NCI-H1694 (cell line): ENCODE measurements around the gene ERP44.
"Not testable (repeated sequence)": the region's sequence is repeated elsewhere in the genome, so short reads cannot be mapped to it uniquely, and the experiment has no call there.

Experiments
- DNase-seq: peaks from one replicate; lab custom pipeline; 2025; lab: John Stamatoyannopoulos, UW

Gene ERP44

DNA sequence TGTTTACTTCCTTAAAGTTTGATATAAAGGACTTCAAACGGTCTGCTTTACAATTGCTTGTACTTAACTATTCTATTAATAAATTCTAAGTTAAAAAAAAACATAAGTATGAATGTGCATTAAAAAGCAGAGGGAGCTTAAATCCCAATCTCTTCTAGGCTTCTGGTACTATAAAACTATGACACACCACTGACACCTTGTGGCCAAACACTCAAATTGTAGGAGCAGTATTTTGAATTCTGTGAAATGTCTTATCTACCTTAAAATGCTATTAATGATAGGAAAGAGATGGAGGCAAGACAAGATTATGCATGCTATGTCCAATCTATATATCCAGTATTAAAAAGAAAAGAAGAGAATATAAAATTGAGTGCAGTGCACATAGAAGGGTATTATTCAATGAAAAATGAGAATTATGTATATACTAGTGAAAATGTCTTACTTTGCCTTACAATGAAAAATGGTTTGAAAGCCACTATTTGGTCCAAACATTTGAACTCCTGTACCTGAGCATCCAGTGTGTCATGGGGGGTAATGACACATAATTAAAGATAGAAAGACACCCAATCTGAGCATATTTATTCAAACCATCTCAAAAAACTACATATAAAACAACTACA, 87.6 kb downstream of the ERP44 start:
- DNase-seq = peak; percentile 49

DNA sequence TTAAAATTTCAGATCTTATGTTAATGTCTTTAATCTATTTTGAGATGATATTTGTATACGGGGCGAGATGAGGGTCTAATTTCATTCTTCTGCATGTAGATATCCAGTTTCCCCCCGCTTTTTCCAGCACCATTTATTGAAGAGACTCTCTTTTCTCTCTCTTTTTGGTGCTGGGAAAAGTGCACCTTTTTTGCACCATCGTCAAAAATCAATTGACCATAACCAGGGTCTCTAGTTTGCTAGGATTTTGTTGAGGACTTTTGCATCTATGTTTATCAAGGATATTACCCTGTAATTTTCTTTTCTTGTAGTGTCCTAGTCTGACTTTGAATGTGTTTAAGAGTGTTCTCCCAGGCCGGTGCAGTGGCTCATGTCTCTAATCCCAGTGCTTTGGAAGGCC, 99.0 kb downstream of the ERP44 start:
- no peak for DNase-seq

DNA sequence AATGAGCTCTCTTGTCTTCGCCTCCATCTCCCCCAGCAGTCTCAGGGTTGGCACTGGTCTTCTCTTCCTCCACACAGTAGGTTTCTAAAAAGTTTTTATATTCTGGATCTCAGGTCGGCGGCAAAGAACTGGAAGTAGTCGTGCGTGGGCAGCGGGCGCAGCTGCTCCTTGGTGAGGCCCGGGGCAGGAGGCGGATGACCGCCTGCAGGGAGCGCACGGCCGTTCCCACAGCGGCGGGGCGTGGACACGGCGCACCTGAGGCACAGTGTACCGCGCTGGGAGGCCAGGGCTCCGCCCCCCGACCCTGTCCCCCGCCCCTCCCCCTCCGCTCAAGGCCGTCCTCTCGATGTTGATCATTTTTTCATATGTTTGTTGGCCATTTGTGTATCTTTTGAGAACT, 99.9 kb downstream of the ERP44 start:
- DNase-seq = no peak

DNA sequence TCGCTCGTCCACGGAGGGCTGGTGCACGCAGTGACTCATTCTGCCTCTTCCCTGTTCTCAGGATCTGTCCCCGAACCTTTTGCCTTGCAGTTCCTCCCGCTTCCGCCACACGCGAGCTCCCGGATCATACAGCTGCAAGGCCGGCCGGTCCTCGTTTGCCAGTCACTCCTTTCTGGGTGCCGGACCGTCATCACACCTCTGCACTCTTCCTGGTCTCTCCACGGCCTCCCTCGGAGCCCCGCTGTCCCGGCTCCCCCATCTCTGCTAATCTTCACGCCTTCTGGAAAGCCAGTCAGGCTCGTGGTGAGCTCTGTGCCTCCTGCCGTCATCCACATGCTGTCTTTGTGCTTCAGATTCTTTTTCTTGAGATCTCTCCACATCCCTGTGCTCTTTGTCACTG, 100.5 kb downstream of the ERP44 start:
- DNase-seq = no peak

DNA sequence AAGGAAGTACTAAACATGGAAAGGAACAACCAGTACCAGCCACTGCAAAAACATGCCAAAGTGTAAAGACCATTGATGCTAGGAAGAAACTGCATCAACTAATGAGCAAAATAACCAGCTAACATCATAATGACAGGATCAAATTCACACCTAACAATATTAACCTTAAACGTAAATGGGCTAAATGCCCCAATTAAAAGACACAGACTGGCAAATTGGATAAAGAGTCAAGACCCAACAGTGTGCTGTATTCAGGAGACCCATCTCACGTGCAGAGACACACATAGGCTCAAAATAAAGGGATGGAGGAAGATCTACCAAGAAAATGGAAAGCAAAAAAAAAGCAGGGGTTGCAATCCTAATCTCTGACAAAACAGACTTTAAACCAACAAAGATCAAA, 108.3 kb downstream of the ERP44 start:
- not testable (repeated sequence) for DNase-seq

DNA sequence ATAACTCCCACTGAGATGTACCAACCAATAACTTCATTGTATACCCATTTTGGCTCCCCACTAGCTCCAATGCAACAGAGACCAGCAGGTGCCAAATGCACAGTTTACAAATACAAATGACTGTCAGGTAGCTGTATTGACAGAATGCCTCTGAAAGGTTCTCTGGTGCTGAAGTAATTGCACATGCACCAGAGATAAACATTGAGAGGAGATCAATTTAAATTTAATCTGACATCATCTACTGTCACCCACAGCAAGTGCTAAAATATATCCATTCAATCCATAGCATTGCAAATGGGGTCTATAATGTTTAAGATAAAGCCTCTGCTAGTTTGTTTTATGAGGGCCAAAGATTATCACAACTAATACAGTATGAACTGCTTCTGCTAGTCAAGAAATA, 112.2 kb downstream of the ERP44 start:
- no peak for DNase-seq

DNA sequence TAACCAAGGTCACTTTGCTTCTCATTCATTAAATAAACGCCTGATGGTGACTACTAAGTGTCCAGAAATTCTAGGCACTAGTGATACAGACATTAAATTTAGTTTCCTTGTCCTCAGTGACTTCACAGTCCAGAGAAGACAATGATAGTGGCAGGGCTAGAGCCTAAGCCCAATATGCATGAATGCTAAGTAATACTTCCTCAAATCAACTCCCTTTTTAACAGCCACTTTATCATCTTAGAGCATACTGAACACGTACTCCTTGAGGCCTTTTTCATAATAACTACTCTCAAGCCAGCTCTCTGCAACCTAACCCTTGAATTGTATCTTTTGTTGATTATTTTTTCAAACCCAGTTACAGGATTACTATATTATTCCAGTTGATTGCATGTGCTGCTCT, 118.2 kb downstream of the ERP44 start:
- no peak for DNase-seq

DNA sequence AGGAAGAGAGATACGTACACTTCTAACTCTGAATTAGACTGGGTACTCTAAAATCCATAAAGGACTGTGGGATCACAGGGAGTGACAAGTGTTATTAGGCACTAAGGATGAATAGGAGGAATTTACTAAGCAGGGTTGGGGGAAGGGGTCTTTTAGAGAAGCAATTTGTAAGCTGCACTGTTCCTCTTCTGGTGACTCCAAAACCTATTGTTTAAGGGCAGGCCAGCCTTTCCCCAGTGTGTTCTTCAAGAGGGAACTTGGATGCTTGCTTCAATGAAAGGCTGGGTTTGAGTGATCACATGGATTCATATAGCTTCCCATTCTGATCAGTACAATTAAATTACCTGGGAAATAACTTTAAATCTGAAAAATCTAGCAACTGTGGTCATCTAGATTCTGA, 120.6 kb downstream of the ERP44 start:
- DNase-seq = no peak

DNA sequence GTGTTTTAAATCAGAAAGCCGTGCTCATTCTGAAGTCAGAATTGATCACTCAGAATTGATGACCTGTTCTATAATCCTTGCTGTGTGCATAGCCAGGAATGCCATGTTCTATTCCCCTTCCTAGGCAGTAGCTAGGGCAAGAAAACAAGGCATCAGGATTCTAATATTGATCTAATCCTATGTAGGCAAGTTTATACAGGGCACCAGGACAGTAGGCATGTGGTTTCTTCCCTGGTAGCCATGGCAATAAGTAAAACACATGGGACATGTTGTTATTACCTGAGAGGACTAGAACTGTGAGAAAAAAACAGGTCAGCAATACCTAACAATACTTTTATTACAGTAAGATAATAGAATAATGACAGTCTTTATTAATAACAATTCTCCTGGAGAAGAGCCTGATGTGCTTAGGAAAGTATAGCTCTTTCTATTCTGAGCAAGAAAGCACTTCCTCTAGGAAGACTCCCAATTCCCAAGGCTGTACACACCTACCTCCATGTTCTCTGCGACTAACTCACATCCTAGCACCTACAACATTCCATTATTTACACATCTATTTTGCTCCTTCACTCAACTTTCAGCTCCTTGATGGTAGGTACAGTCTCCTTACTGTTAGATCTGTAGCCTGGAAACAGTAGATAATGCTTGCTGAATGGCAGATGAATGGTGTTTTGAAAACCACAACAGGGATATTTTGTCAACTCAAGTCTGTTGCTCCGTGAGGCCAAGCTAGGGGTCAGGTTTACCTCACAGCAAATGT, 121.6 kb downstream of the ERP44 start:
- DNase-seq = no peak

DNA sequence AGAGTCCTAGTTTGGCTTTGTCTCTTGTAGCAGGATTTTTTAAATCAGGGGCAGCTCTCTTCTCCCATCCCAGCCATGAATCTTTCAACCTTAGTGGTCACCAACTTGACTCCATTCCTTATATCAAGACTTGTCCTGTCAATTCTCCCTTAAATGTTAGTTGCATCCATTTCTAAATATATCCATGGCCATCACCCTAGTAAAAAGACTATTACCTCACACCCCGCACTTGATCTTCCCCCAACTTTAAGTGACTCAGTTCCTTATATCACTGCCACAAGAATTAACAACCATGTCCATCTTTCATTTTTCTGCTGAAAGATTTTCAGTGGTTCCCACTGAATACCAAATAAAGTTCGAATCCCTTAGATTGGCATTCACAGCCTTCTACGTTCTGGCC, 125.3 kb downstream of the ERP44 start:
- DNase-seq = no peak

DNA sequence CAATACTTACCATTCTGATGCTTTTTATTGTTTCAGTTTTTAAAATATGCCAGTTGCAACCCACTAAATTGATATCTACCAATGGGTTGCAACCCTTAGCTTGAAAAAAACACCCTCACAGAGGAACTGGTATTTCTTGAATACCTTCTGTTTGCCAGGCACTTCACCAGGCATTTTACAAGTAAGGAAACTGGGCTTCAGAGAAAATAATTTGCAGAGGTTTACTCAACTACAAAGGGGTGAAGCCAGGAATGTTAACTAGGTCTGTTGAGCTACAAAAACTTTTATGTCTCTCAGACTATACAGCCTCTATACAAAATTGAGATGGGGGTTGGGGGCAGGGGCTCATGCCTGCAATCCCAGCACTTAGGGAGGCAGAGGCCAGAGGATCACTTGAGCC, 127.4 kb downstream of the ERP44 start:
- no peak for DNase-seq

DNA sequence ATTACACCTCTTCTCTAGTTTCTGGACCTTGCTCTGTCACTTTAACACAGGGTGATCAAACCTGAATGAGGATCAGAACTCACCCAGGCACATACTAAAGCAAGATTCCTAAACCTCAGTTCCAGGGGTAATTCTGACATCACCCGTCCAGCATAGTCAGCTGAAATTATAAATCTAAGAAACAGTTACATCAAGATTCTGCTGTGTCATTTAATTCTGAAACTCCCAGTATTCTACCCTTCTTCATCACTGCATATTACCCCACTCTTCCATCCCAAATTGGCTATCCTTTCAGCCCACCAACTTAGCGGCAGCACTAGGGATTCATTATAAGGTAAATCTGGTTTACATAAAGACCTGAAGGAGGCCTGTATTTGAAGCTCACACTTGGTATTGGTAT, 128.3 kb downstream of the ERP44 start:
- DNase-seq = no peak

DNA sequence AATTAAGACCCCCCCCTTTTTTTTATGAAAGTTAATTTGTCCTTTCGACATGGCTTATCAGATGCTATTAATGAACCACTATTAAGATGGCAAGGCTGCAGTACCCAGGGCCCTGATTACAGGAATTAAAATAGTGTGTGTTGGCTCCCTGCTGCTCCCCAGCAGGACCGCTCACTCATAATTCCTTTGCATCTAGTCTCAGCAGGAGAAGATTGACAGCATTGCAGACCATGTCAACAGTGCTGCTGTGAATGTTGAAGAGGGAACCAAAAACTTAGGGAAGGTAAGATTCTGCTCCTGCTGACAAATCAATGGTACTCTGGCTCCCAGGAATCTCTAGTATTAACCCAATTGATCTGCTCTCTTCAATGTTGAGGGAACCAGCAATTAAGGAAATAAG, 131.3 kb downstream of the ERP44 start:
- DNase-seq = no peak

DNA sequence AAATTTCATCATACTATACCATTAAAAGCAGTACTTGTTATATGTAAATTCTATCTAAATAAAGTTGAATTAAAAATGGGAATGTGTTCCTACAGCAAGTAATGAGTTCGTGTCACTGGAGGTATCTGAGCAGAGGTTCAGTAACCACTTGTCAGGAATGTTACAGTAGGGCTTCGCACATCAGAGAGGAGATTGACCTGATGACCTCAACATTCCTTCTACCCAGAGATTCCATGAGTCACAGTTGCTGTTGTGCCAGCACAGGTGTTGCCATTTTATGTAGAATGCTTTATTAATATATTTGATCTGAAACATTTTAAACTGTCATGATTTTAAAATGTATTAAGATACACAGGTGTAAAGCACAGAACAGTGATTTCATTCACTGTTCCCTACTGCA, 132.1 kb downstream of the ERP44 start:
- no peak for DNase-seq

DNA sequence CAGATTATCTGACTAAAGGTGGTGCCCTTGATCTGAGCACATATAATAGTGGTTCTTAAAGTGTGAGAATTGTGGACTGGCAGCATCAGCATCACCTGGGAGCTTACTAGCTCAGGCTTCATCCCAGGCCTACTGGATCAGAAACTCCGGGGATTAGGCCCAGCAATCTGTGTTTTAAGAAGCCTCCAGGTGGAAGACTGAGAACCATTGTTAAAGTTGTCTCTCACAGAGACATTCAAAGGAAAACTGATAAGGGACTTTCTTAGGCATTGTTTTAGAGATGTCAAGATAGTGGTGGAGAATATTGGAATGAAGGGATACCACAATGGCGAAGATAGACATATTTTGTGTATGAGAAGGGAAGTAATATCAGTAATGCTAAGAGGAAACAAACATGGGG, 132.8 kb downstream of the ERP44 start:
- DNase-seq = no peak

DNA sequence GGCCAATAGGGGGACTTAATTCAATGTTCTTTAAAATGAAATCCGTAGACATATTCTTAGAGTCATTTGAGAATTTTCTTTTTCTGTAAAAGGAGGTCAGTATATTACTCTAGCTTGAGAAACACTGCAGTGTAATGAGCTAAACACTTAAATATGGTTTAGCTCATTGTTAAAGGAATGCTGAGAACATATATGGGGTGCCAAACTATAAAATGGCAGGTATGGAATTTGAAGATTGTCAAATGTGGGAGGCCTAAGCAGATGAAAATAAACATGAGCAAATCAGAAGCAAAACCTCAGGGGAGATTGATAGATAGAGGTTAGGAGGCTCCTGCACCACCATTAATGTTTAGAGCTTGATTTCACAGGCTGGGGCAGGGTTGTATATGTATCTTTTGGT, 134.5 kb downstream of the ERP44 start:
- DNase-seq = no peak

DNA sequence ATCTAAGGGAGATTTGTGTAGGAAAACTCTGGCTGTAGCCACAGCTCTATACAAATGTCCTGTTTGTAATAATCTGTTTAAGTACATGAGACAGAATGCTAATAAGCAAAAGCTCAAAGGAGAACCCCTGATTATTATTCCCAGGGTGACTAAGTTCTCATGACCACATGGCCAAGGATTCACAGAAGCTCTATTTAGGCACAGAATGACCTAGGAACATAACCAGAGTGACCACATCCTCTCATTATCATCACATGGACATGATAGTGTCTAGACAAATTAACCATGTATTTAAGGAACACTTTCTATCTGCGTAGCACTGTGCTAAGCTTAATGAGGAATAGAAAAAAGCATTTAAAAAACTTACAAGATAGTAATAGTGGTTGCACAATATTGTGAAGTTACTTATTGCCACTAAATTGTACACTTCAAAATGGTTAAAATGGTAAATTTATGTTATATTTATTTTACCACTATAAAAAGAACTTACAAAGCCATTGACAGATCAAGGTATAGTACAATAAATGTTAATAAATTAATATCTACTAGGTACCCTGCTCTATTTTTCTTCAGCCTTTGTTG, 136.0 kb downstream of the ERP44 start:
- DNase-seq = no peak

DNA sequence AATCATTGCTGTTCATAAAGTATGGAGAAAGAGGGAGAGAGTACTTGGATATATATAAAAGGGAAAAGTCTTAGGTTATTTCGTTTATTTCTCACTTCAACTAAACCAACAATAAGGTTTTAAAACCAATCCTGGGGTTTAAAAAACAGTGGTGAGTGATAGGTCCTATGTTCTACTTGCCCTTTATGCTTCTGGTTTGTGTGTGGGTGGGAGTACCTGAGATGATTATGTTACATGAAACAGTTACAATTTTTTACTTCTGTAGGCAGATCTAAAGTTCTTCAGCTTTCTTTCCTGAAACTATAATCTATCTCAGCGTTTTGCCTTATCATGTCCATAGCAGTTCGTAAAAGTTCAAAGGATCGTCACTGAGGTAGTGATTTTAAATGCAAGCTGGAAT, 143.2 kb downstream of the ERP44 start:
- no peak for DNase-seq

DNA sequence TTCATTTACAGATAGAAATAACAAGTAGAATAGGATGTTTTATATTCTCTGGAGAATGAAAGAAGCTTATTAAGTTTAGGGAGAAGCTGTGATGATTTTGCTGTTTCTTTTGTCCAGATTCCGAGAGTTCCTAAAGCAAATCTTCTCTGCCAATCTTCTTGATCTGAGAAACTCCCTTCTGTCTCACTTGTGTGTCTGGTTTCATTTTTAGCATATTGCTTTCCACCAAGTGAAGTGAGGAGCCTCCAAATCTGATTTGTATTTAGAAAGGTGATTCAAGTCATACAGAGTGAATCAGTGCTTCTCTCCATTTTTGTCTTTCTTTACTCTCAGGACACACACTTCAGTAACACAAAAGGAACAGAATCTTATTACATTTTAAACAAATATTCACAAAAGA, 144.0 kb downstream of the ERP44 start:
- no peak for DNase-seq

DNA sequence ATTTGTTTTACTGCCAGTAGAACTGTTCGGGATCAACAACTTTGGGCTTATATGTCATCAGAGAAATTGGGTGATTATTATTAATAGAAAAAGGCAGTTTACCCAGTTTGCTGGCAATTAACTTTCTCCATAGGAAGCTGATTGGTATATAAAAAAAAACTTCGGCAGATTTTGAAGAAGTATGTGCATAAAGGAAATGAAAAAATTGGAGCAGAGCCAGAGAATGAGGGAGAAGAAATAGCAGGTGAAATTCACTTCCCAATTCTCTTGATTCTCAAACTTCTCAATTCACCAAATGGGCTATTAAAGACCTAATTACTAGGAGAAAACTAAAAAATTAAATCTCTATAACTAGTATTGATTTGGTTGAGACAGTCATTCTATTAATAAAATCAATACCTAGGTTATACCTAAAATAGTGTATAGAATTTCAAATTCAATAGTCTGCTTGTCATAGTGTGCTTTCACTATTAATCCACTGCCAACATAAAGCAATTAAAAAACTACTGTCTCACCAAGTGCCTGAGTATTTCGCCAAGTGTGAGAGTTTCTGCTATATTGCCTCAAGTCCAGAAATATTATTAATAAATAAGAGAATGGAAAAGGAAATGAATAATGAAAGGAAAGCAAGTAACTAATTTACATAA, 144.8 kb downstream of the ERP44 start:
- DNase-seq = no peak

DNA sequence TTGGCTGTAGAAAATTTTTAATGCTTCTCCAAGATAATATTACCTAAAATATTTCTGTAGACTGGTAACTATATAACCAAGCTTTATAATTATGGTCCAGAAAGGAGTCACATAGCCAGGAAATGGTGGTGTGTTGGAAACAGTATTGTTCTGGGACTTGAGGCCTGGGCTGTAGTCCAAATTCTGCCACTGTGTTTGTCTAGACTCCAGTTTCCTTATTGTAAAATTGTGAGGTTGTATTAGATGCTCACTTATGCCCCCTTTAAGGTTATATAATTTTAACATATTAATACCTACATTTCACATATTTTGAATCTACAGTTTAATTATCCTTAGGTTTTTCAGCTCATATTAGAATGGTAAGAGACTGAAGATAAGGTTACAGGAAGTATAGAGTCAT, 149.9 kb downstream of the ERP44 start:
- no peak for DNase-seq

DNA sequence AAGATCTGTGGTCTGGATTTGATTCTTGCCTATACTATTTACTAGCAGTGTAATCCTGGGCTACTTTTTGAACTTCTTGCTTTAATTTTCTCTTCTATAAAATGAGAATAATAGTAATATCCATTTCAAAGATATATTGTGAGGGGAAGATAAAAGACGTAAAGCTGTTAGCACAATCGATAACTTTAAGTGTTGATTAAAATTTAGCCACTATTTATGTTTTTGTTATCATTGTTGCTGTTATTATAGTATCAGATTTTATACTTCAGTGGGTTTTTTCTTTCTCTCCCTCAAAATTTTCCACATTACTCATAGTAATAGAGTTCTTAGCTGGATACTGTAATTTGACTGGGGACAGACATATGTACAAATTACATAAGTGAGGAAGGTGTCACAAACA, 150.3 kb downstream of the ERP44 start:
- DNase-seq = no peak

DNA sequence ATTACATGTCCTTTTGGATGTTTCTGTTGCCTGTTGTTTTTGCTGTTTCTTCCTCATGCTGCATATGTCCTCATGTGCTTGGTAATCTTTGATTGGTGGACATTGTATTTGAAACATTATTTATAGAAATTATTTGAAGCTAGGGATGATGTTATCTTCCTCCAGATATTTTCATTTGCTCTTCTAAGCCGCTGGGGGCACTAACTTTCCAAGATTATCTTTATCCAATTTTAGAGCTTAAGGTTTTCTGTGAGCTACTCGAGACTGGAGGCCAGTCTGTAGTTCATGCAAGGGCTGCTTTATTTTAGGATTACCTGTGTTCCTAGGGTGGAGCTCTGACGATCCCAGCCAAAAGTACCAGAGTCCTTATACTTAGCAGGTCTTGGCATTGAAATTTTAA, 151.4 kb downstream of the ERP44 start:
- DNase-seq = no peak
